ENCODE data around the gene C1QL1.

Gene C1QL1

DNA sequence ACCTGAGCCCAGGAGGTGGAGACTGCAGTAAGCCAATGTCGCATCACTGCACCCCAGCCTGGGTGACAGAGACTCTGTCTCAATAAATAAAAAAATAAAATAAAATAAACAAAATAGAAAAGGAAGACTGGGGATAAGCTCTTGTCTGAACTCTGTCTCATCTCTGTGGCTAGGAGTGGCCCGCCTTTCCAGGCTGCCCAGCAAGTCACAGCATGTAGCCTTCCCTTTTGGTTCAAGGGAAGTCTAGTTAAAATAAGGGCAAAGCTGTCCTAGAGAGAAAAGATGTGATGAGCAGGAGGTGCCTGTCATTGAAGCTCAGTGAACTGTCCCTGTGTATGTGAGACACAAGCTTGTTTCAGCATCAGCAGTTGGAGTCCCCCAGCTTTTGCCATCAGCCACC lies 50.1 kb downstream of the C1QL1 start:
- H3K27ac ChIP-seq: peak overlapping the region; percentile 31
- DNase-seq (ENCODE audit: low read depth, low spot score): no peak

GRCh38 chr17:44917456-44917855 lies 50.6 kb downstream of the C1QL1 start:
- peak overlapping the region; percentile 31 for H3K27ac ChIP-seq
- no peak for DNase-seq (ENCODE audit: low read depth, low spot score)

DNA sequence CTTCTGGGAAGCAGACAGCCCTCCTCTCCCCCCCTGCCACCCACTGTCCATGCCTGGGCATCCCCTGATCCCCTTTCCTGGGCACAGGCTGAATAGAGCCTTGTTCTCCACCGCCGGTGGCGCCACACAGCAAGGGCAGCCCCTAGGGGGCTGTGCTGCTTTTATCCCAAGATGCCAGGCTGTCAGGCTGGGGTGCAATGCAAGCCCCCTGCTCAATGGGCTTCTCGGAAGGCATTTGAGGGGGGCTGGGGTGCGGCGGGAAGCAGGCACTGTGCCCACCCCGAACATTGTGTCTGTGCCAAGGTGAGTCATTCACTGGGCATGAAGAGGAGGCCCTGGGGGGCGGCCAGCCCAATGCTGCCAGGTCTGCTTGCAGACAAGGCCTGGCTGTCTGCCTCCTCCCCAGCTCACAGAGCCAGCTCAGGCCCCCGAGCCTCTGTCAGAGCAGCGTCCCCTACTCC lies 51.3 kb downstream of the C1QL1 start:
- no peak overlapping the region for H3K27ac ChIP-seq
- DNase-seq (ENCODE audit: low read depth, low spot score): no peak

- no peak for DNase-seq (ENCODE audit: low read depth, low spot score)
- H3K27ac ChIP-seq: no peak overlapping the region
Measured at GRCh38 chr17:44915862-44916780, 52.0 kb downstream of the C1QL1 start.

- no peak within 1 kb of the TSS for H3K27ac ChIP-seq
- DNase-seq (ENCODE audit: low read depth, low spot score): no peak
Measured at GRCh38 chr17:44915321-44915726, 52.8 kb downstream of the C1QL1 start, which contains the start of gene GFAP. GFAP (minus strand) TSS chr17:44915500; CDS start chr17:44915486, 14 bp downstream.

- H3K27ac ChIP-seq: no peak overlapping the region
- no peak for DNase-seq (ENCODE audit: low read depth, low spot score)
Measured at GRCh38 chr17:44914698-44915271, 53.3 kb downstream of the C1QL1 start.

- H3K27ac ChIP-seq: no peak overlapping the region
- DNase-seq (ENCODE audit: low read depth, low spot score): no peak
Measured at GRCh38 chr17:44914148-44914547, 54.0 kb downstream of the C1QL1 start.

DNA sequence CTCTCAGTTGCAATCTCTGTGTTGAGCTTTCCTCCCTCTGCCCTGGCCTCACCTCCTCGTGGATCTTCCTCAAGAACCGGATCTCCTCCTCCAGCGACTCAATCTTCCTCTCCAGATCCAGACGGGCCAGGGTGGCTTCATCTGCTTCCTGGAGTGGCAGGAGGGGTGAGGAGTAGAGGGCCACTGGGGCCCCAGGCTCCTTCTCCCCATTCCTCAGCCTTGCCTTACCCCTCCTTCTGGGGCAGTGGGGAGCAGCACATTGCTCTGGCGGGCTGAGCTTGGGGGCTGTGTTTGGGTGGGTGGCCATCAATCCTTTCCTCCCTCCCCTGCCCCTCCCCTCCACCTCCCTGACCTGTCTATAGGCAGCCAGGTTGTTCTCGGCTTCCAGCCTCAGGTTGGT lies 54.4 kb downstream of the C1QL1 start:
- no peak for DNase-seq (ENCODE audit: low read depth, low spot score)
- no peak overlapping the region for H3K27ac ChIP-seq

DNA sequence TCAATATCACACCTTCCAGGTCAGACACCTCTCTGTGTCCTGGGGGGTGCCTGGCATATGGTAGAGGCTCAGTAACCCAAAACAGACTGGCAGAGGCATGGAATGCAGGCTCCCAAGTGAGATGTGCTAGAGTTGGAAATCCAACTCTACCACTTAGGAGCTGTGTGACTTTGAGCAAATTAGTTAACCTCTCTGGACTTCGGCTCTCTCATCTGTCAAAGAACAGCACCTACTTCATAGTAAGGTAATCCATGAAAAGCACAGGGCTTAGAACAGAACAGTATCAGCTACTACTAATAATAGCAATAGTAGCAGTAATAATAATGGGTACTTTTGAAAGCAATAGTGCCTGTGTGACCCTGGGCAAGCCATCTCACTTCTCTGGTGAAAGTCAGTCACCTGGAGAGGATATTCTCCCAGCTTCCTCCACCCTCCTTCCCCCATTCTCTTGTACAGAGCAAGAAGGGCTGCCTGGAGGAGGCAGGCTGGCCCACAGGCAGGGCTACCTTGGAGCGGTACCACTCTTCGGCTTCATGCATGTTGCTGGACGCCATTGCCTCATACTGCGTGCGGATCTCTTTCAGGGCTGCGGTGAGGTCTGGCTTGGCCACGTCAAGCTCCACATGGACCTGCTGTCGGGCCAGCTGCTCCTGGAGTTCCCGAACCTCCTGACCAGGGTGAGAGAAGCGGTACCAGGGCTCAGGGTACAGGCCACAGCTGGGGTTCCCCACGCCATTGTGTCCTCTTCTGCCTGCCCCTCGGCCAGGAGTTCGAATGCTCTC lies 55.1 kb downstream of the C1QL1 start:
- no peak overlapping the region for H3K27ac ChIP-seq
- DNase-seq (ENCODE audit: low read depth, low spot score): no peak

GRCh38 chr17:44911133-44912001 lies 56.7 kb downstream of the C1QL1 start:
- DNase-seq (ENCODE audit: low read depth, low spot score): no peak
- H3K27ac ChIP-seq: no peak overlapping the region

- peak overlapping the region; percentile 48 for H3K27ac ChIP-seq
- DNase-seq (ENCODE audit: low read depth, low spot score): no peak
Measured at GRCh38 chr17:44910231-44911106, 57.6 kb downstream of the C1QL1 start.

All from epithelial cell of prostate (primary cell).